ENCODE measurements around the gene GOT2.
A peak's percentile ranks its signal among the peaks of the same experiment; 100 is the strongest.

The GOT2 gene

DNA sequence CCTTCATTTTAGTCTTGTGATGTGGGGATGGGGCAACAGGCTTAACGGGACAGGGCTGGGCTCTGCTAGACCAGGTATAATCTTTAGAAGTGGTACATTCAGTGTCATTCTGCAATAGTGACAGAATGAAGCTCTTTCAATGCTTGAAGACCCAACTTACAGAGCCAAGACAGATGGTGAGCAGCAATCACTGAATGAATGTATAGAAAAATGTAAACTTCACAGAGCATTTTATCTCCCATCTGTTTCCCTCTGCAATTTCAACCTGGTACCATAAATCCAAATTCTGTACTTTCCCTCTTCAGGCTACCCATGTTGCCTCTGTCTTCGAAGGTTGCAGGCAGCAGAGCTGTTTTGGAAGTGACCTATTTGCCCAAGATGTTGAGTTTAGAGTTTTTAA lies 33.5 kb upstream of the GOT2 start:
- H3K4me3 ChIP-seq (replicated peaks; ENCODE audit: insufficient read depth, low read length): no peak overlapping the region
- no peak for DNase-seq (ENCODE audit: low read depth in 1 of 2, low spot score in 1 of 2)
- no peak overlapping the region for H3K27ac ChIP-seq (replicated peaks)
- no peak for TF ChIP-seq REST (IDR thresholded peaks at IDR 0.05; ENCODE audit: insufficient replicate concordance, low read depth)
- no peak for TF ChIP-seq POLR2AphosphoS5 (IDR thresholded peaks at IDR 0.05; ENCODE audit: low read depth)
- no peak for TF ChIP-seq GABPA (IDR thresholded peaks at IDR 0.05; ENCODE audit: low read depth)
- no peak for TF ChIP-seq SPI1 (IDR thresholded peaks at IDR 0.05; ENCODE audit: borderline replicate concordance, low read depth)
- TF ChIP-seq, protein P1, sequence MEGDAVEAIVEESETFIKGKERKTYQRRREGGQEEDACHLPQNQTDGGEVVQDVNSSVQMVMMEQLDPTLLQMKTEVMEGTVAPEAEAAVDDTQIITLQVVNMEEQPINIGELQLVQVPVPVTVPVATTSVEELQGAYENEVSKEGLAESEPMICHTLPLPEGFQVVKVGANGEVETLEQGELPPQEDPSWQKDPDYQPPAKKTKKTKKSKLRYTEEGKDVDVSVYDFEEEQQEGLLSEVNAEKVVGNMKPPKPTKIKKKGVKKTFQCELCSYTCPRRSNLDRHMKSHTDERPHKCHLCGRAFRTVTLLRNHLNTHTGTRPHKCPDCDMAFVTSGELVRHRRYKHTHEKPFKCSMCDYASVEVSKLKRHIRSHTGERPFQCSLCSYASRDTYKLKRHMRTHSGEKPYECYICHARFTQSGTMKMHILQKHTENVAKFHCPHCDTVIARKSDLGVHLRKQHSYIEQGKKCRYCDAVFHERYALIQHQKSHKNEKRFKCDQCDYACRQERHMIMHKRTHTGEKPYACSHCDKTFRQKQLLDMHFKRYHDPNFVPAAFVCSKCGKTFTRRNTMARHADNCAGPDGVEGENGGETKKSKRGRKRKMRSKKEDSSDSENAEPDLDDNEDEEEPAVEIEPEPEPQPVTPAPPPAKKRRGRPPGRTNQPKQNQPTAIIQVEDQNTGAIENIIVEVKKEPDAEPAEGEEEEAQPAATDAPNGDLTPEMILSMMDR (IDR thresholded peaks at IDR 0.05; ENCODE audit: insufficient read depth, low read length): no peak
- H3K27me3 ChIP-seq (ENCODE audit: insufficient read depth, poor library complexity, severe bottlenecking): no peaks in the 10 kb centered on the region

DNA sequence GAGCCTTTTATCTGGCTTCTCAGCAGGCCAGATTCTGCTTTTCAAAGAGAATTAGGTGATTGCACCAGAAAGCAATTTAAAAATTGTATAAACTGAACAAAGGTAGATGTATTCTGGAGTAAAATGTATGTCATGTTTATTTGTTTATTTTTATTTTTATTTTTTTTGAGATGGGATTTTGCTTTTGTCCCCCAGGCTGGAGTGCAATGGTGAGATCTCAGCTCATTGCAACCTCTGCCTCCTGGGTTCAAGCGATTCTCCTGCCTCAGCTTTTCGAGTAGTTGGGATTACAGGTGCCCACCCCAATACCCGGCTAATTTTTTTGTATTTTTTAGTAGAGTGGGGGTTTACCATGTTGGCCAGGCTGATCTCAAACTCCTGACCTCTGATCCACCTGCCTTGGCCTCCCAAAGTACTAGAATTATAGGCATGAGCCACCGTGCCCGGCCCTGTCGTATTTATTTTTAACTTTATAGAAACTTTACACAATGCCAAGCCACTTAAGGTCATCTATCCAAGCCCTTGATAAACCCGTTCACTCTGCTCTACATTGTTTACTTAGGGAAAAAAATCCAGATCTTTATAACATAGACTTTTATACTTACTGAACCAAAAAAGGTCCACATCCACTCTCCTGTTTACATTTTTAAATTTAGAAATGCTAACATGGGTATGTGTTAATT lies 22.7 kb upstream of the GOT2 start:
- Histone ChIP-seq H3K27ac (replicated peaks) (no peak overlapping the region), H3K27me3 (ENCODE audit: insufficient read depth, poor library complexity, severe bottlenecking) (peaks cover 2% of the 10 kb centered on the region), H3K4me3 (replicated peaks; ENCODE audit: insufficient read depth, low read length) (no peak overlapping the region)
- TF ChIP-seq GABPA (IDR thresholded peaks at IDR 0.05; ENCODE audit: low read depth) (no peak), REST (IDR thresholded peaks at IDR 0.05; ENCODE audit: insufficient replicate concordance, low read depth) (no peak), POLR2AphosphoS5 (IDR thresholded peaks at IDR 0.05; ENCODE audit: low read depth) (no peak), SPI1 (IDR thresholded peaks at IDR 0.05; ENCODE audit: borderline replicate concordance, low read depth) (no peak)
- TF ChIP-seq, protein P1 (IDR thresholded peaks at IDR 0.05; ENCODE audit: insufficient read depth, low read length): no peak
- DNase-seq (ENCODE audit: low read depth in 1 of 2, low spot score in 1 of 2): no peak

DNA sequence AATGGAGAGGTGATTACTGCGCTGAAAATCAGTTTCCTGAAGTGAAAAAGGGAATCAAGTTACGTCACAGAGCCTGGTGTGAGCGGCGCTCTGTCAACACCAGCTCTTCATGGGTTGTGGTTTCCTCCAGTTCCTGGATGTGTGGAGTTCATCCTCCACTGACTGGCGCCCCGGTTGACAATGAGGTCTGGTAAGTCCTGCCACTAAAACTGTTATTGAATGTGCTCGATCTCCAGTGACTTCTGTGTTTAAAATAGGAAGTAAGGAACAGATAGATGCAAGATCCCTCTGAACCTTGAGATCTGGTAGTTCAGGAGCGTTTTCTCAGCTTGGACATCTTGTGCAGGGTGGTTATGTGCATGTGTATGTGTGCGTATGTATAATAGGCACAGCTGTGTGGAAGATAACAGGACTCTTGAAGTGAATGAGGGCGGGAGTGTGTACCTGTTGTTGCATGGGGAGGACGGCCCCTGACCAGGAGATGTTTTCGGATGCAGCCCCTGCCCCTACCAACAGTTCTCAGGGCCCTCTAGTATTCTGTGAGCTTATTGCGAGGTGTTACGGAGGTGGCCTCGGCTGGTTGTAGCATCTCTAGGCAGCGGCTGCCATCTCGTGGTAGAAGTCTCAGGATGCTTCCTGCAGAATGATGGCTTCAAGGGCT lies 22.0 kb upstream of the GOT2 start:
- H3K4me3 ChIP-seq (replicated peaks; ENCODE audit: insufficient read depth, low read length): peak overlapping the region; percentile 6
- H3K27ac ChIP-seq (replicated peaks): no peak overlapping the region
- no peak for TF ChIP-seq POLR2AphosphoS5 (IDR thresholded peaks at IDR 0.05; ENCODE audit: low read depth)
- TF ChIP-seq, protein P1 (IDR thresholded peaks at IDR 0.05; ENCODE audit: insufficient read depth, low read length): peak; percentile 81

More for the DNA sequence above, 22.0 kb upstream of the GOT2 start:
- peak; percentile 44 to 82 for DNase-seq (ENCODE audit: low read depth in 1 of 2, low spot score in 1 of 2)
- H3K27me3 ChIP-seq (ENCODE audit: insufficient read depth, poor library complexity, severe bottlenecking): peaks cover 2% of the 10 kb centered on the region
